ENCODE data around the gene MARCHF4.

DNA sequence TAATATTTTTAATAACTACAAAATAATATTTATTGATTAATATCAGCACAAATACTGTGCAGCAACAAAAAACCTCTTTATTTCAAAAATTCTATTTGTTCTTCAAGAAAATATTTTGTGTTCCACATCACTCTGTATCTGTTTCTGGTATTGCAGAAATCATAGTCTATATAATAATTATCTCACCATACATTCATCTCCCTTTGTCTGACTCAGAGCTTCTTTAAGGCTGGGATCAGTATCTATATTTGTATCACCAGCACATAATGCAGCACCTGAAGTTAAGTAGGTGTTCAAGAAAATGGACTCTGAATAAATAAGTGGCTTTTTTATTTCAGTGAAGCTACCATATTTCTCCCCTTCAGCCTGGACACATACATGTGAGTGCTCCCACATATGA lies 1.6 kb upstream of the MARCHF4 start:
- TF ChIP-seq CTCF (conservative IDR thresholded peaks at IDR 0.05; ENCODE audit: low read depth, low read length) (no peak), EZH2 (IDR thresholded peaks at IDR 0.05; ENCODE audit: low read length, unreplicated experiment) (no peak)

All from PC-3 (cell line).